GDM1 (cell line): Measurements from ENCODE around the gene SLC18A2.

Experiments used
- DNase-seq: peaks from one replicate; lab custom pipeline; 2025; lab: John Stamatoyannopoulos, UW

SLC18A2 gene

DNA sequence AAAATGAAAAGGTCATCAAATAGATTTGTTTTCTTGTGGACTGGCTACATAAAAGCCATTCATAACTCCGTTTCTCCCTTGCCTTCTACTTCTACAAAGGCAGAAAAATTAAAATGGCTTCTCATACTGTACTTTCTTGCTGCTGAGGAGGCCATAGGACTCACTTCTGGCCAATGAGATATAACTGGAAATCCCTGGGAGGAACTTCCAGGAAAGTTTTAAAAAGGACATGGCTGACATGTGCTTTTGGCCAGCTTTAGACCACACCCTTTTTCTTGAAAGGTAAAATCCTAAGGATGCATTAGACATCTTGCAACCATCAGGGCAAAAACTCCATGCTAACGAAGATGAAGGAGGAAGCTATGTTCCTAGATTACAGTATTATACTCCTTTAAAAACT is 75.8 kb downstream of the SLC18A2 start:
- DNase-seq, result no peak

DNA sequence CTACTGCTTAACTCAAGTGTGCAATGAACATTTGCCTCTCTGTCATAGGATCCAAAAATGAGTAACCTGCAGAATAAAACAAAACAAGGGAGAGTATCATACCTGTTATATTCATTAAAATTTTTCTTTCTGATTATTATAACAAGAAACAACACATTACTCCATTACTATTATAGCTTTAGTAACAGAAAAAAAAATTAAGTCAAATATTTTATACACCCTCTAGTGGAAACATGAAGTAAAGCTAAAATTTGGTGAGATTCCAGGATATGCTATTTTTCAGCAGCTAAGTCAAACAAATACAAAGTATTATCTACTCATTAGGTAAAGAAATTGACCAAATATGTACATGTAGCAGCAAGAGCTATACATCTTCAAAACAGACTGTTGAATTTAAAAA is 78.0 kb downstream of the SLC18A2 start:
- no peak for DNase-seq

DNA sequence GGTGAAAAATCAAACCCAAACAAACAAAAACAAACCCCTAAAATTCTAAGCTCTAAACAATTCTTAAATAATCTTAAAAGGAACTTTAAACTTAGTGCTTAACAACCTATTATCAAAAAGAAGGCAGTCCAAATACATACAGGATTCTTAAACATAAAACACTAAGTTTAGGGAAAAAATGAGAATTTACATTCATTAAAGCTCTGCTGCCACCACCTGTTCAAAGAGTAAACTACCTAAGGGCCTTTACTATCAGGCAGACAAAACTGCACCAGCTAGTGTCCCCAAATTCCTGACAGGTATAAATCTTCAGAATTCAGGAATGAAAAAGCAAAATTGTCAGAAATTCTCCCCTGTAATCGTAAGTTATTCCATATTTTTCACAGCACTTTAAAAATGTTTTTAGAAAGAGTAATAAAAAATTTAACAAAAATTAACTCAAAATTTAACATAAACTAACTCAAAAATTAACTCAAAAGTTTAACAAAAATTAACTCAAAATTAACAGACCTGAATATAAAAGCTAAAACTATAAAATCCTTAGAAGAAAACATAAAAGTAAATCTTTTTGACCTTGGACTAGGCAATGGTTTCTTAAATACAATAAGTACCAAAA is 79.2 kb downstream of the SLC18A2 start:
- DNase-seq, result no peak

DNA sequence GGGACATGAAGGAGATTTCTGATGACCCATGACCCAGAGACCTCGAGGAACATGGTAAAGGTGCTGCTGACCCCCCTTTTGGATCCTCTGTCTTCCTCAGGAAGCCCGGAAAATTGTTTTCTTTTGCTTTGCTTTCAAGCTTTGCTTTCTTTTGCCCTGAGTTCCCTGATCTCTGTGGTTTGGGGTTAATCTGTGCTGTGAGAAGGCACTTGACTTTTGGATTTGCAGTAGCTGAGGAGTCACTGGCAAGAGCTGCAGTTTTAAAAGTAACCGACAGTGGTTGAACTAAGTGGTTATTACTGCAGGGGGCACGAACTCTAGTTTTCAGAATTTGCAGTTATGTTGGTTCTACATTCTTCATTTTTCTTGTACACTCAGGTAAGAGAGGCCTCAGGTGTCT is 81.3 kb downstream of the SLC18A2 start:
- no peak for DNase-seq

DNA sequence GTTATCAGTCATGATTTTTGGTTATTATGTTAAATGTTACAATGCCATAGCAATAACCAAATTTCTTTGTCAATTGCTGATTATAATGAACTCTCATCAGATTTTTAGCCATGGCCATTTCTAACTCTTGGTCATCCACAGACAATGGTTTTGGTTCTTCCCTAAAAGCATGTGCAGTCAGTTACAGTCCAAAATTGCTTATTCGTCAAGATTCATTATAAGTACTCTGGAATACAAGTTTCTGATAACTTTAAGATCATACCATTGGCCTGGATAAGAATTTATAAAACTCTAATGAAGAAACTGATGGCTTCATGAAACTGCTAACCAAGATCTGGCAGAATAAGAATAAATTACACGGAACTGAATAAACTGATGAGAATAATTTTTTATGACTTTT is 83.5 kb downstream of the SLC18A2 start:
- no peak for DNase-seq

DNA sequence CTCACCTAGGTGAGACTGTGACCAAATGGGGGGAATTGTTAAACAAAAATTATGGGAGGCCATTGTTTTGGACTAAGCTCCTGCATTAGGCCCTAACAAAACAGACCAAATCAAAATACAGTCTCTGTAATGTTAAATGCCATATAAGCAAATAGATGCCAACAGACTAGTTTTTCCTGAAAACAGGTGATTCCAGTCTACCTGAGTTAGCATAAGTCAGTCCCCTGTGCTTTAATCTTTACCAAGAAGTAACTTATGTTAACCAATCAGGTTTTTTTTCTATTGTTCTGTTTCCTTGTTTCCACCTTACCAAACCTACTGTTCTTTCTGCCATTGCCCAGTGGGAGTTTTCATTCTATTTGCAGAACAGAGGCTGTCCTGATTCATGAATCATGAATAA is 86.3 kb downstream of the SLC18A2 start:
- no peak for DNase-seq
